Umbilical cord (tissue), 2 donors: ENCODE measurements around the gene PPP2R3B. TPM values are rescaled to one million over a fixed set of nuclear protein-coding genes. Genes with fewer than 3 reads are reported as not detected.
"Not testable (repeated sequence)": the region's sequence is repeated elsewhere in the genome, so short reads cannot be mapped to it uniquely, and the experiment has no call there.

Source experiments
- DNase-seq: peaks from one replicate; pipeline ENCODE4 v3.0.0-alpha.2; 2015; ENCODE audit warnings: low spot score
- total RNA-seq: library from RNA; depleted of rRNA; stranded (reverse); fragments of >200 nt; gene quantifications from one replicate; pipeline ENCODE4 v1.2.3, GENCODE V29; 2014; ENCODE audit warnings: low replicate concordance; ENCODE audit not compliant: insufficient read depth

PPP2R3B gene
- total RNA-seq, 1 donor from 2014 or later = 42.6 TPM

DNA sequence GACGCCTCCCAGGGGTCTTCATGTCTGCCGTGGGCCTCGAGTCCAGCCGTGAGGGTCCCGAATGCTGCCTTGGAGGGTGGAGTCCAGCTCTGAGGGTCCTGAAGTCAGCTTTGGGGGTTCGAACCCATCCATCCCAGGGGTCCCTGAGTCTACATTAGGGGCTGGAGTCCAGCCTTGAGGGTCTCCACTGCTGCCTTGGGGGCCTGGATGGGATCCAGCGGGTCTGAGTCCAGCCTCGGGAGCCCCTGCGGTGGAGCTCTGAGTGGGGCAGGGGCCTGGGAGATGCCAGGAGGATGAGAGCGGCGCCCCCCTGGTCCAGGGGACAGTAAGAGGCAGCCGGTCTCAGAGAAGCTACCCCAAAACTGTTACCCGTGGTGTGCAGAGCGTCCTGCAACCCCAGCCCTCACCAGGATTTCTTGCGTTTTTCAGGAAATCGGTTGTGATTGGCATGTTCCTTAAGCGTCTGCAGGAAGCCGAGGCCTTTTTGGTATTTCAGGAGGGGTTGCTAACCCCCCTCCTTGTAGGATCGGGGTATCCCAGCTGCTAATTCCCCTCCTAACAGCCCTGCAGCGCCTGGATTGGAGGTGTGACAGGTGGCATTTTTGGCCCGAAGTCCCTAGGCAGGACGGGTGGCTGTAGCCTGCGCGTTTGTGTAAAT lies 66.5 kb downstream of the PPP2R3B start:
- peak; percentile 32 for DNase-seq

DNA sequence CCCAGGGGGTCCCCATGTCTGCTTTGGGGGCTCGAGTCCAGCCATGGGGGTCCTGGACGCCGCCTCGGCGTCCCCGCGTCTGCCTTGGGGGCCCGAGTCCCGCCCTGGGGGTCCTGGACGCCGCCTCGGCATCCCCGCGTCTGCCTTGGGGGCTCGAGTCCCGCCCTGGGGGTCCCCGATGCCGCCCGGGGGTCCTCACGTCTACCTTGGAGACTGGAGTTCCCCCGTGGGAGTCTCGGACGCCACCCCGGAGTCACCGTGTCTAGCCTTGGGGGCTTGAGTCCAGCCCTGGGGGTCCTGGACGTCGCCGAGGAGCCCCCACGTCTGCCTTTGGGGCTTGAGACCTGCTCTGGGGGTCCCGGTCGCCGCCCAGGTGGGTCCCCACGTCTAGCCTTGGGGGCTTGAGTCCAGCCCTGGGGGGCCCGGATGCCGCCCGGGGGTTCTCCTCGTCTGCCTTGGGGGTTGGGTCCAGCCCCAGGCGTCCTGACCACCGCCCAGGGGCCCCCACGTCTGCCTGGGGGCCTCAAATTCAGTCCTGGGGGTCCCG lies 67.1 kb downstream of the PPP2R3B start:
- DNase-seq = peak; percentile 9

DNA sequence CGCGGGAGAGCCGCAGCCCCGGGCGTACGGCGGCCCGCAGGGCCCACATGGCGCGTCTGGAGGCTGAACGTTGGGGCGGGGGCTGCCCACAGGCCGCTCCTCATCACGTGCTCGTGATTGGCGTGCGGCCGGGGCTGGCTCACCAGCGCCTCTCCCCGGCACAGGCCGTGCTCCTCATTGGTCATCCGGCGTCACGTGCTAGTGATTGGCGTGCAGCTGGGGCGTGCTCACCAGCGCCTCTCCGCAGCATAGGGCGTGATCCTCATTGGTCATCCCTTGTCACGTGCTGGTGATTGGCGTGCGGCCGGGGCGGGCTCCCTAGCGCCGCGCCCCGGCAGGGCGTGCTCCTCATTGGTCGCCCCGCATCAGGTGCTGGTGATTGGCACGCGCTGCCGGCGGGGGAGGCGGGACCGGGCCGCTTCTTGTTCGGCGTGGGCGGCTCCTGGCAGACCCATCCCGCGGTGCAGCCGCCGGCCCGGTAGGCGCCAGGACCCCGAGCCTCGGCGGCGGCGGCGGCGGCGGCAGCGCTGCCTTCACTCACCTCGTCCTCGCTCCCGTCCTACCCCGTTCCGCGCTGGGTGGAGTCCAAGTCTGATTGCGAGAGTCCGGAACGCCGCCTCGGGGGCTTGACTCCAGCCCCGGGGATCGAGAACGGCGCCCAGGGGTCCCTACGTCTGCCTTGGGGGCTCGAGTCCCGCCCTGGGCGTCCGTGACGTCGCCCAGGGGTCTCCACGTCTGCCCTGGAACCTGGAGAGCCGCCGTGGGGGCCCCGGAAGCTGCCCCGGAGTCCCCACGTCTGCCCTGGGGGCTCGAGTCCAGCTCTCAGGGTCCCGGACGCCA lies 67.7 kb downstream of the PPP2R3B start, which contains the start of gene GTPBP6:
Gene GTPBP6 (minus strand): TSS at position 58 of the 840 bp plus-strand sequence. CDS start 9 bp downstream, at position 49.
- DNase-seq = peak; percentile 100

- DNase-seq = peak; percentile 98
These were observed 68.5 kb downstream of the PPP2R3B start for GRCh38 chrX:318068-318738.

DNA sequence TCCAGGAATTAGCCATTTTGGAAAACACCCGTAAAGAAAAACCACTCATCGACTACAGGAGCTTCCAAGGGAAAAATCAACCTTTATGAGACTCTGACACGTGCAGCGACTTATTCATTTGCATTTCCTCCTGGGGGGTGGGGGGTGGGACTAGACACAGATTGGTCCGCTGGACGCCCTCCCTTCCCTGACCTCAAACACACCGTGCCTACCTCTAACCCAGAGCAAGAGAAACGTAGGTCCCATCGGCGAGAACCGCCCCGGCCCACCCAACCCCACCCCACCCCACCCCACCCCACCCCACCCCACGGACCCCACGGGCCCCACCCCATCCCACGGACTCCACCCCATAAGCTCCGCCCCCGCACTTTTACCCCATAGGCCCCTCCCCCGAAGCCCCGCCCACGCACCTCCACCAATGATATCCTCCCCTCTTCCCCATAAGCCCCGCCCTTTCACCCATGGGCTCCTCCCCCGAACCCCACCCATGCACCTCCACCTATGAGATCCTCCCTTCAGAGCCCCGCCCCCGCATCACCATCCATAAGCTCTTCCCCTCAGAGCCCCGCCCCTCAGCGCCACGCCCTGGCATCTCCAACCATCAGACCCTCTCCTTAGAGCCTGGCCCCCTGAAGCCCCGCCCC lies 69.2 kb downstream of the PPP2R3B start:
- no peak for DNase-seq

DNA sequence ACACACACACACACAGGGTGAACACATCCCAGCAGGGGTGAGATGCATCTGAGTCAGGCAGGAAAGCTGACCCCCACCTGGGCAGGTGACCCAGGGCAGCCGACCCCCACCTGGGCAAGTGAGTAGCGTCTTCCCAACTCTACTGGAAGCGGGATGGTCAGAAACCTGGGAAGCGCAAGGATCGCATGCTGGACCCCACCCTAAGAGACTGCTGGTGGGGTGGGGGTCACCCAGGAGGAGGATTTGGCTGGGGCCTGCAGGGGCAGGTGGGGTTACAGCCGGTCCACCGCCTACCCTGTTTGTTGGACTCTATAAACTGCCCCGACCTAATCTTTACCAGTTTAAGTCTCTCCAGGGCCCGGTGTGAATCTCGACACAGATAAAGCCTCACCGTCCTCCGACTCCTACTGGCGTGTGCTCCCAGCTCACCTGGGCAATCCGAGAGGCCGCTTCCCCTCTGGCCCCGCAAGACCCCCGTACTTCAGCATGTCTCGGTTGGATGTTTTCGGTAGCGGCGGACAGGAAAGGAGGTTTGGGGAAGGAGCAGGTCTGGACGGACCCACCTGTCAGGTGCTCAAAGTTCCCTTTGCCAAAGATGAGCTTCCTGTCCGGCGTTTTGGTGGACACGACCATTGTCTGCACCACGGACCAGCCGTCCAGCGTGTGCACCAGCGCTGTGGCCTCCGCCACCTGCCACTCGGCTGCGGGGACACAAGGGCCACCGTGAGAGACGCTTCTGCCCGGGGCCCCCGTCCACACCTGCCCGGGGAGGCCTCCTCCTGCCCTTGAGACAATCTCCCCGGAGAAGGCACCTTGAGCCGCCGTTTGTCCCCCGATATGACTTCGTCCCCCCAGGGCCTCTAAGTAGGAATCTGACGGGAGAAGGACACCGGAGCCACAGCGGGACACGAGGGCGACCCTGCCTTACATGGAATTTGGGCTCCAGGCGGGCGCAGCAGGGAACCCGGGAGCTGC lies 70.1 kb downstream of the PPP2R3B start:
- DNase-seq = no peak

- no peak for DNase-seq
These were observed 71.7 kb downstream of the PPP2R3B start for GRCh38 chrX:314781-315595.

GRCh38 chrX:314049-314448 lies 72.7 kb downstream of the PPP2R3B start:
- DNase-seq = no peak

DNA sequence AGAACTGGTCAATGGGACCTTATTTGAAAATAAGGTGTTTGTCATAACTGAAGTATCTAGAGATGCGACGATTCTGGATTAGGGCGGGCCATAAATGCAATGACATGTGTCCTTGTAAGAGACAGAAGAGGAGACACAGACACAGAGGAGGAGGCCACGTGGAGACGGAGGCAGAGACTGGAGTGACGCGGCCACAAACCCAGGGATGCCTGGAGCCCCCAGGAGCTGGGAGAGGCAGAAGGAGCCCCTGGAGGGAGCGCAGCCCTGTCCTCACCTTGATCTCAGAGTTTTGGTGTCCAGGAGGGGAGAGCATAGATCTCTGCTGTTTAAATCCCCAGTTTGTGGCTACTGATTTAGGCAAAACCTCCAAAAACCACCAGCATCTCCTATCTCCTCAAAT lies 73.2 kb downstream of the PPP2R3B start:
- DNase-seq = no peak

GRCh38 chrX:312621-313331 lies 73.9 kb downstream of the PPP2R3B start:
- DNase-seq = no peak

GRCh38 chrX:311156-312129 lies 75.3 kb downstream of the PPP2R3B start:
- DNase-seq = no peak

DNA sequence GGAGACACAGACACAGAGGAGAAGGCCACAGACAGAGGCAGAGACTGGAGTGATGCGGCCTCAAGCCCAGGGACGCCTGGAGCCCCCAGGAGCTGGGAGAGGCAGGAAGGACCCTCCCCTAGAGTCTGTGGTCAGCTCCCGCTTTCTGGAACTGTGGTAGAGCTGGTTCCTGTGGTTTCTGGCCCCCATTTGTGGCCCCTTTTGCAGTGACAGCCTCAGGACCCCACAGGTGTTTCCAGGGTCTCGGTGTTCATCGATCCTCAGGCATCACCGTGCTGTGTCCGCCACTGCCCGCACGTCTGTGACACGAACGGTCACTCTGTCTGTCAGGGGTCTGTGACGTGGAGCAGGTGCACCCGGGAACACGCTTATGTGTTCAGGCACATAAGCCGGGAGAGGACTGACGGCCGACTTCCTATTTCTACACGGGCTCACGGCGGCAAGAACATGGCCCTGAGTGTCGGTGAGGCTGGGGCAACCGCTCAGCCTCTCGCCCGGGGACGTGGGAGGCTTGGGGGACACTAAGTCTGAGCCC lies 76.0 kb downstream of the PPP2R3B start:
- DNase-seq = no peak

GRCh38 chrX:308821-309520 lies 77.7 kb downstream of the PPP2R3B start:
- no peak for DNase-seq

DNA sequence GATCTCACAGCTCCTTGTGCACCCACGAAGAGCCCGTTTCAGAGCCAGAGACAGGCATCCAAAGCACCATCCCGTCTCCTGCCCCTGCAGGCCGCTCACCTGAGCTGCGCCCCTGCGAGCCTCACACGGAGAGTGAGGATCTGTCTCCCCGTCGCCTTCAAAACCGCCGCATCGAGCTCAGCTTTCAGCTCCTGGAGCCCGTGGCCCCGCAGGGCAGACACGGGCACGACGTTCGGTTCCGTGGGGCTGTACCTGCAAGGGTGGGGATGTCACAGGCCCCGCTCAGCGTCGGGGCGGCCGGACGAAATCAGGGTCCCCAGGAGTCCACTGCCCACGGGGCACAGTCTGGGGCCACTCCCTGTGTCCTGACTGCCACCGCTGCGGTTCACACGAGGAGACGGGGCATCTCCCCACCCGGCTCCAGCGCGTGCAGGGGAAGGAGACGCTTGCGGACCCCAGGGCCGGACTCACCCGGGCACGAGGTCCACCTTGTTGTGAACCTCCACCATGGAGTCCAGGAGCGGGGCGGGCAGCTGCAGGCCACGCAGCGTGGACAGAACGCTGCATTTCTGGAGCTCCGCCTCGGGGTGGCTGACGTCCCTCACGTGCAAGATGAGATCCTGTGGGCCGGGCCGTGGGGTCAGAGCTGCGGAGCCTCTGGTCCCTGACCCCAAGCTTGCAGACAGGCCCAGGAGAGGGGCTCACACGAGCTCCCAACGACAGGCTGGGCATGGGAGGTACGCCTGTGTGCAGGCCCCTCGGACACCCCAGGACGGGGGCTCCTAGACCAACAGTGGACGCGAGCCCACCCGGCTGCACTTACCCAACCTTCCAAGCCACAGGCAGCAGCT lies 79.2 kb downstream of the PPP2R3B start:
- no peak for DNase-seq

GRCh38 chrX:306614-307251 lies 80.0 kb downstream of the PPP2R3B start:
- not testable (repeated sequence) for DNase-seq
